RPMI8226 (cell line): Measurements from ENCODE around the gene MAD1L1.

Source experiments
- DNase-seq: peaks from one replicate; pipeline ENCODE4 v3.0.0-alpha.2; 2015

Gene MAD1L1

GRCh38 chr7:1854866-1855724, 377.6 kb downstream of the MAD1L1 start:
- DNase-seq, result no peak

GRCh38 chr7:1853986-1854865, 378.5 kb downstream of the MAD1L1 start:
- no peak for DNase-seq

- no peak for DNase-seq
These were observed 379.2 kb downstream of the MAD1L1 start for GRCh38 chr7:1853431-1853985.

- DNase-seq, result no peak
These were observed 380.0 kb downstream of the MAD1L1 start for GRCh38 chr7:1852517-1853430.

- no peak for DNase-seq
These were observed 380.8 kb downstream of the MAD1L1 start for GRCh38 chr7:1851721-1852516.

GRCh38 chr7:1850976-1851571, 381.7 kb downstream of the MAD1L1 start:
- no peak for DNase-seq

GRCh38 chr7:1850111-1850975, 382.4 kb downstream of the MAD1L1 start:
- DNase-seq, result no peak

GRCh38 chr7:1849351-1850041, 383.2 kb downstream of the MAD1L1 start:
- no peak for DNase-seq

GRCh38 chr7:1848911-1849311, 383.8 kb downstream of the MAD1L1 start:
- no peak for DNase-seq

GRCh38 chr7:1848013-1848640, 384.6 kb downstream of the MAD1L1 start:
- DNase-seq, result no peak

GRCh38 chr7:1847260-1848001, 385.3 kb downstream of the MAD1L1 start:
- DNase-seq, result no peak

GRCh38 chr7:1846331-1847065, 386.2 kb downstream of the MAD1L1 start:
- no peak for DNase-seq

GRCh38 chr7:1845536-1846311, 387.0 kb downstream of the MAD1L1 start:
- DNase-seq, result no peak

GRCh38 chr7:1844951-1845390, 387.8 kb downstream of the MAD1L1 start:
- no peak for DNase-seq

- DNase-seq, result no peak
These were observed 388.3 kb downstream of the MAD1L1 start for GRCh38 chr7:1844336-1844950.

GRCh38 chr7:1843921-1844335, 388.8 kb downstream of the MAD1L1 start:
- DNase-seq, result no peak
